ENCODE data around the gene BAG3. TPM values are rescaled to one million over a fixed set of nuclear protein-coding genes. Genes with fewer than 3 reads are reported as not detected.

BAG3 gene
- total and polyA plus RNA-seq, 2 of the 8 experiments (the other 6 are each of a cell fraction or from before 2014, with no cell fraction given): 3.5 to 13.3 TPM

DNA sequence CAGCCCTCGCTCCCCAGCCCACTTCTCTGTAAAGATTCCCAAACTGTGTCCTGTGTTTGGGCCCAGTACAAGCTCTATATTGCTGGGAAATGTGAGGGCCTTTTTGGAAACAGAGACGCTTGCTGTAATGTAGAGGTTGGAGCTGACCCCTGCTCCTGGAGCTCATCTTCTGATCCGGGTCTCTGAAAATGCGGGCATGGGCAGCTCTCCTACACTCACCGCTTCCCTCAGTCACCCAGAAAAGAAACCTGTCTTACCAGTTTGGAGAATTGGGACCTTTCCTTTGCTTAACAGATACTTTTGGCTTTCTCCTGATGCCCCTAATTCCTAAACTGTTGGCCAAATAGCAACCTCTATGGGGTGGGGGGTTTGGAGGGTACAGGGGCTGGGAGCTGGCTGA, 18.2 kb downstream of the BAG3 start:
- H4K8ac ChIP-seq (ENCODE audit: extremely low read depth, insufficient read depth, low read length): no peak overlapping the region
- no peak overlapping the region for H3K14ac ChIP-seq (ENCODE audit: insufficient read length)
- no peaks in the 10 kb centered on the region for H4K20me1 ChIP-seq (replicated peaks in 1 of 2; ENCODE audit: control insufficient read depth in 1 of 2, insufficient read depth in 2 of 2, low read length in 2 of 2)
- H3K27me3 ChIP-seq (replicated peaks in 1 of 4; ENCODE audit: control insufficient read depth in 3 of 4, extremely low read depth in 1 of 4, insufficient read depth in 3 of 4, low read length in 3 of 4): no peaks in the 10 kb centered on the region
- 84% methylated on average over 5 of the region's 5 CpGs; no CpG with 5 or more reads in 1 of the 2 experiments for WGBS, 2 experiments (ENCODE audit: extremely low coverage in 1 of 2, insufficient coverage in 1 of 2, insufficient read length in 1 of 2, insufficient replicate concordance in 2 of 2, low coverage in 1 of 2, low lambda C conversion rate in 2 of 2, missing lambda C conversion rate in 1 of 2)
- 0 out of 2 replicates have a peak overlapping the region, but pooled peaks have one; percentile 52 for H2BK5ac ChIP-seq (ENCODE audit: low read depth, low read length)
- no peak overlapping the region for H2BK15ac ChIP-seq (ENCODE audit: low read length)
- no peak overlapping the region for H2AK5ac ChIP-seq (ENCODE audit: low read depth, low read length)
- ChIA-PET CTCF (ENCODE audit: partially characterized antibody) (interaction anchor here (0.6 to 2.6 kb wide), 8 partner anchors 9 to 27 kb away, joined by 3 to 8 read pairs (median 3); no protein-coding TSS in a partner anchor), POLR2A (ENCODE audit: partially characterized antibody) (interaction anchor here (0.6 to 3.4 kb wide), 3 partner anchors 10 to 33 kb away, joined by 3 to 11 read pairs (median 5); no protein-coding TSS in a partner anchor)
- no peak overlapping the region for H3K4me3 ChIP-seq (ENCODE audit: extremely low read depth in 1 of 4, insufficient read depth in 2 of 4, low read depth in 3 of 4, low read length in 4 of 4)
- H3K56ac ChIP-seq (replicated peaks; ENCODE audit: insufficient read length, low read depth, low read length): no peak overlapping the region
- no peak overlapping the region for H3K4me2 ChIP-seq (ENCODE audit: insufficient read depth in 1 of 2, low read depth in 2 of 2, low read length in 2 of 2)
- H3K23ac ChIP-seq (ENCODE audit: insufficient read length): no peak overlapping the region
- no peak overlapping the region for H3K9ac ChIP-seq (replicated peaks in 1 of 4; ENCODE audit: extremely low read depth in 1 of 4, low read depth in 3 of 4, low read length in 3 of 4)
- no peak overlapping the region for H4K91ac ChIP-seq (replicated peaks; ENCODE audit: insufficient read length, low read length)
- H3K9me3 ChIP-seq (ENCODE audit: insufficient read depth in 2 of 2, low read depth in 1 of 2, low read length in 1 of 2): no peaks in the 10 kb centered on the region
- H3K36me3 ChIP-seq (ENCODE audit: control insufficient read depth in 2 of 4, insufficient read depth in 4 of 4, low read length in 3 of 4): peaks cover 0 to 8% (median 2%) of the 10 kb centered on the region in 4 experiments; a peak in 5 of 8 replicates
- no peak overlapping the region for H4K5ac ChIP-seq (ENCODE audit: insufficient read length, low read depth, low read length)
- H3K79me2 ChIP-seq (ENCODE audit: control insufficient read depth in 1 of 2, insufficient read depth in 2 of 2, low read length in 2 of 2): peaks cover 0 to 3% of the 10 kb centered on the region in 2 experiments; a peak in 1 of 4 replicates
- no peak overlapping the region for H2BK20ac ChIP-seq (ENCODE audit: low read length)
- H3K4ac ChIP-seq (replicated peaks; ENCODE audit: insufficient read length, low read depth, low read length): no peak overlapping the region
- no peak for FAIRE-seq
- no peaks in the 10 kb centered on the region for H3K23me2 ChIP-seq (ENCODE audit: low read depth, low read length)
- H3K79me1 ChIP-seq (ENCODE audit: low read depth, low read length): peaks cover 8% of the 10 kb centered on the region
- DNase-seq (ENCODE audit: low read depth in 1 of 2, low spot score in 2 of 2): no peak
- no peak overlapping the region for H2BK12ac ChIP-seq (ENCODE audit: low read depth, low read length)
- no peak overlapping the region for H2AFZ ChIP-seq (ENCODE audit: low read length)
- H2BK120ac ChIP-seq (replicated peaks; ENCODE audit: low read depth, low read length): no peak overlapping the region
- H3K18ac ChIP-seq (ENCODE audit: extremely low read depth, low read length): no peak overlapping the region
- TF ChIP-seq CREB1 (IDR thresholded peaks at IDR 0.05): no peak
- no peak overlapping the region for H3K27ac ChIP-seq (ENCODE audit: low read depth, low read length)
- peaks cover 10 to 17% (median 13%) of the 10 kb centered on the region in 4 experiments for H3K4me1 ChIP-seq (replicated peaks in 1 of 4; ENCODE audit: control insufficient read depth in 3 of 4, insufficient read depth in 4 of 4, low read length in 3 of 4)

Data from H1 (cell line).